Osteocyte (in vitro differentiated cells): ENCODE data around the gene ELAPOR2. TPM values are rescaled to one million over a fixed set of nuclear protein-coding genes. Genes with fewer than 3 reads are reported as not detected.
A peak's percentile ranks its signal among the peaks of the same experiment; 100 is the strongest.

Experiments
- DNase-seq: peaks from one replicate; pipeline ENCODE4 v3.0.0; 2021; ENCODE audit warnings: mixed read lengths; ENCODE audit not compliant: unreplicated experiment; ENCODE audit errors: extremely low spot score
- H3K27ac Mint-ChIP-seq: one replicate; pipeline ENCODE4 v1.8.0; 2021; ENCODE audit warnings: mild to moderate bottlenecking, mixed read lengths; ENCODE audit not compliant: unreplicated experiment
- H3K27me3 Mint-ChIP-seq: one replicate; pipeline ENCODE4 v1.8.0; 2021; ENCODE audit warnings: mixed read lengths; ENCODE audit not compliant: unreplicated experiment
- H3K36me3 Mint-ChIP-seq: one replicate; pipeline ENCODE4 v1.8.0; 2021; ENCODE audit warnings: mixed read lengths; ENCODE audit not compliant: unreplicated experiment
- H3K4me1 Mint-ChIP-seq: one replicate; pipeline ENCODE4 v1.8.0; 2021; ENCODE audit warnings: mixed read lengths; ENCODE audit not compliant: unreplicated experiment
- H3K4me3 Mint-ChIP-seq: one replicate; pipeline ENCODE4 v1.8.0; 2021; ENCODE audit warnings: mild to moderate bottlenecking, moderate library complexity, mixed read lengths; ENCODE audit not compliant: unreplicated experiment
- H3K9me3 Mint-ChIP-seq: one replicate; pipeline ENCODE4 v1.8.0; 2021; ENCODE audit warnings: mixed read lengths; ENCODE audit not compliant: unreplicated experiment
- CTCF ChIP-seq: fragments of 200-600 bp; sonication (generic); IDR thresholded peaks from 2 replicates; pipeline ENCODE4 v1.5.0; 2021; ENCODE audit warnings: antibody characterized with exemption, mild to moderate bottlenecking, moderate library complexity
- long read RNA-seq: library from polyadenylated mRNA; unstranded; transcript quantifications from one replicate; pipeline ENCODE4 v2.0.0, GENCODE V29; 2021
- total RNA-seq: library from RNA; stranded (reverse); gene quantifications from 2 replicates; pipeline ENCODE4 v1.2.1, GENCODE V29; 2021

Gene ELAPOR2
- total RNA-seq = 23.6 and 25.7 TPM in 2 replicates
- long read RNA-seq, partial matches to known transcripts = 50 of 137 reads
- long read RNA-seq, other reads (novel, unspliced or antisense) = 85 of 137 reads

GRCh38 chr7:87059525-87060287, at the start of gene ELAPOR2:
TSS of gene ELAPOR2 (minus strand) at chr7:87059654. CDS start at chr7:87059513, 141 bp downstream.
- peak within 1 kb of the TSS; percentile 80 for H3K4me3 Mint-ChIP-seq
- TF ChIP-seq CTCF = peak; percentile 49
- H3K9me3 Mint-ChIP-seq = no peaks in the 10 kb centered on the region
- H3K36me3 Mint-ChIP-seq = no peaks in the 10 kb centered on the region
- DNase-seq = peak; percentile 88
- peak within 1 kb of the TSS; percentile 23 for H3K27ac Mint-ChIP-seq
- H3K4me1 Mint-ChIP-seq = peaks cover 5% of the 10 kb centered on the region
- H3K27me3 Mint-ChIP-seq = peaks cover 19% of the 10 kb centered on the region

DNA sequence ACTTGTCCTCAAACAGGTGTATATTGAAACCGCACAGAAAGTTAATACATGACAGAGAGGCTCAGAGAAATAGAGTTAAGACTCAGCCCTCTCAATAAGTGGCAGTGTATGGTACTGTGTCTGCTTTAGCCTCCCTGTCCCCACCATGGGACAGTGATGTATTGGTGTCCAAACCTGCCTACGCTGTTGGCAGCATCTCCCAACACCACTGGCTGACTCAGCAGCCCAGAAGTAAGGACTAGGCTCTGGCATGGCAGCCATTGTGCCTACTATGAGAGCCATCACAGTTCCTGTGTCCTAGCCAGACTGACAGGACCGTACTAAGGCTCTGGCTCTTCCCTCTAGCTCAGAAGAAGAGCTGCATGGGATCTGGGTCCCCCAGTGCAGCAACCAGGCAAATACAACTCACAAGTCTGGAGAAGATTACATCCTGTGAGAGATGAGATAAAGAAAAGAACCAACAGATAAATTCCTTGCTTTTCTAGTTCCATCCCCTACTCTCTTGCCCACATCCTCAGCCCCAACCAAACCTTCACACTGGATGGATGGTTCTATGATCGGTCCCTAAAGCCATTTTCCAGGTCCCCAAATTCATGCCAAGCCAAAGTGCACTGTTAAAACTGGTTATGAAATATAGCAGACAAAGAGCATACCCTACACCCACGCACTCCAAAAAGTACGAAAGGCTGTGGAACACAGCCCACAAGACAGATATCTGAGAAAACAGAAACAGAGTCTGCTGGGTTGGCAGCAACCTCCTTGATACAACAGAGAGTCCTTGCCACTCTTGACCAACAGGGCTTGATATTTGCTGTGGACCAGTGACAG, 48.7 kb upstream of the ELAPOR2 start:
- DNase-seq = no peak
- H3K9me3 Mint-ChIP-seq = no peaks in the 10 kb centered on the region
- no peak for TF ChIP-seq CTCF
- peaks cover 33% of the 10 kb centered on the region for H3K27me3 Mint-ChIP-seq
- H3K36me3 Mint-ChIP-seq = no peaks in the 10 kb centered on the region
- H3K4me3 Mint-ChIP-seq = no peak overlapping the region
- no peaks in the 10 kb centered on the region for H3K4me1 Mint-ChIP-seq
- no peak overlapping the region for H3K27ac Mint-ChIP-seq

DNA sequence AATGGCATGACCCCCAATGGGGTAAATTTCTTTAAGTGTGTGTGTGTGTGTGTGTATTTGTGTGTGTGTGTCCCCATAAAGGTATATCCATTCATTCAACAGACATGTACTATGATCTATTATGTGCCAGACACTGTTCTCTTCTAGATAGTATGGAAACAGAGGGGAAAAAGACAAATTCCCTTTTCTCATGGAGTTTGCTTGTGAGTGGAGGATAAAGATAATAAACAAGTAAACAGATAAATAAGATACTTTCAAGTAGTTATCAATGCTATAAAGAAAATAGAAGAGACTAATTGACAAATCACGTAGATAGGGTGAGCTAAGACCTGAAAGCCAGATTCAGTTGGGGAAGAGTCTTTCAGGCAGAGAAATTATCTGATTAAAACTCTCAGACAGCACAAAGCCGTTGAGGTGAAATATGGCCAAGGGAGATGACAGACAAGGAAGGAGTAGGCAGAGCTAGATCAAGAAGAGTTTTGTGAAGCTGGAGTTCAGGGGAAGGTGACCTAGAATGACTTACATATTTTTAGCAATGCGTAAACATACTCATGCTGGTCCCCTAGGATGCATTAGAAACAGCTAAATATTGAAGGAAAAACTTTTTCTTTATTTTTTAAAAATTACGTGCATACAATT, 47.6 kb upstream of the ELAPOR2 start:
- H3K36me3 Mint-ChIP-seq = no peaks in the 10 kb centered on the region
- no peak overlapping the region for H3K27ac Mint-ChIP-seq
- no peak for DNase-seq
- H3K9me3 Mint-ChIP-seq = no peaks in the 10 kb centered on the region
- no peaks in the 10 kb centered on the region for H3K4me1 Mint-ChIP-seq
- peaks cover 36% of the 10 kb centered on the region for H3K27me3 Mint-ChIP-seq
- no peak for TF ChIP-seq CTCF
- H3K4me3 Mint-ChIP-seq = no peak overlapping the region

- no peak for DNase-seq
- Mint-ChIP-seq H3K4me1 (no peaks in the 10 kb centered on the region), H3K9me3 (no peaks in the 10 kb centered on the region), H3K36me3 (no peaks in the 10 kb centered on the region), H3K27me3 (peaks cover 49% of the 10 kb centered on the region), H3K4me3 (no peak overlapping the region), H3K27ac (no peak overlapping the region)
- no peak for TF ChIP-seq CTCF
Observed at GRCh38 chr7:87105401-87105800, 45.9 kb upstream of the ELAPOR2 start.
